GM12865 (cell line): ENCODE results near the gene UEVLD.

Experiments
- DNase-seq: peaks from one replicate; pipeline ENCODE4 v3.0.0; 2010; ENCODE audit warnings: low read depth
- H3K4me3 ChIP-seq: 2 replicates; pipeline ENCODE4 v1.5.1; 2011; ENCODE audit warnings: mild to moderate bottlenecking, low read depth, low read length, control low read depth
- TF ChIP-seq, protein P1 (sequence below): IDR thresholded peaks from 2 replicates; pipeline ENCODE4 v1.5.1; 2011; ENCODE audit warnings: low read length, control low read depth, low read depth, inconsistent platforms; ENCODE audit not compliant: insufficient read depth; ENCODE audit errors: missing control alignments

Gene UEVLD

DNA sequence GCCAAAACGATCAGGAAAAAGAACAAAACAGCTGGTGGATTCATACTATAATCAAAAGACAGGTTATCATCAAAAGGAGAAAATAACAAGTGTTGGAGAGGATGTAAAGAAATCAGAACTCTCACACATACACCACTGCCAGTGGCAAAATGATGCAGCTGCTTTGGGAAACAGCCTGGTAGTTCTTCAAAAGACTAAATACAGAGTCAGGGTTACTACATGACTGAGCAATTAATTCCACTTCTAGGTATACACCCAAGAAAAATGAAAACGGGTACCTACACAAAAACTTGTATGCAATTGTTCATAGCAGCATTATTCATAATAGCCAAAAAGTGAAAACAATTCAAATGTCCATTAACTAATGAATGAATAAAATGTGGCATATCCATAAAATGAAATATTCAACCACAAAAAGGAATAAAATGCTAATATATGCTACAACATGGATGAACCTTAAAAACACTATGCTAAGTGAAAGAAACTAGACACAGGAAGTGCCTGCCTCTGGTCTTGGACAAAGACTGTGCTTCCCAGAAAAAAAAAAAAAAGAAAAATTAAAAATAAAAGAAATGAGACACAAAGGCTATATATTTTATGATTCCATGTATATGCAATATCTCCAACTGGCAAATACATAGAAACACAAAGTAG lies 8.3 kb downstream of the UEVLD start:
- no peak overlapping the region for H3K4me3 ChIP-seq
- TF ChIP-seq, protein P1, sequence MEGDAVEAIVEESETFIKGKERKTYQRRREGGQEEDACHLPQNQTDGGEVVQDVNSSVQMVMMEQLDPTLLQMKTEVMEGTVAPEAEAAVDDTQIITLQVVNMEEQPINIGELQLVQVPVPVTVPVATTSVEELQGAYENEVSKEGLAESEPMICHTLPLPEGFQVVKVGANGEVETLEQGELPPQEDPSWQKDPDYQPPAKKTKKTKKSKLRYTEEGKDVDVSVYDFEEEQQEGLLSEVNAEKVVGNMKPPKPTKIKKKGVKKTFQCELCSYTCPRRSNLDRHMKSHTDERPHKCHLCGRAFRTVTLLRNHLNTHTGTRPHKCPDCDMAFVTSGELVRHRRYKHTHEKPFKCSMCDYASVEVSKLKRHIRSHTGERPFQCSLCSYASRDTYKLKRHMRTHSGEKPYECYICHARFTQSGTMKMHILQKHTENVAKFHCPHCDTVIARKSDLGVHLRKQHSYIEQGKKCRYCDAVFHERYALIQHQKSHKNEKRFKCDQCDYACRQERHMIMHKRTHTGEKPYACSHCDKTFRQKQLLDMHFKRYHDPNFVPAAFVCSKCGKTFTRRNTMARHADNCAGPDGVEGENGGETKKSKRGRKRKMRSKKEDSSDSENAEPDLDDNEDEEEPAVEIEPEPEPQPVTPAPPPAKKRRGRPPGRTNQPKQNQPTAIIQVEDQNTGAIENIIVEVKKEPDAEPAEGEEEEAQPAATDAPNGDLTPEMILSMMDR = no peak

DNA sequence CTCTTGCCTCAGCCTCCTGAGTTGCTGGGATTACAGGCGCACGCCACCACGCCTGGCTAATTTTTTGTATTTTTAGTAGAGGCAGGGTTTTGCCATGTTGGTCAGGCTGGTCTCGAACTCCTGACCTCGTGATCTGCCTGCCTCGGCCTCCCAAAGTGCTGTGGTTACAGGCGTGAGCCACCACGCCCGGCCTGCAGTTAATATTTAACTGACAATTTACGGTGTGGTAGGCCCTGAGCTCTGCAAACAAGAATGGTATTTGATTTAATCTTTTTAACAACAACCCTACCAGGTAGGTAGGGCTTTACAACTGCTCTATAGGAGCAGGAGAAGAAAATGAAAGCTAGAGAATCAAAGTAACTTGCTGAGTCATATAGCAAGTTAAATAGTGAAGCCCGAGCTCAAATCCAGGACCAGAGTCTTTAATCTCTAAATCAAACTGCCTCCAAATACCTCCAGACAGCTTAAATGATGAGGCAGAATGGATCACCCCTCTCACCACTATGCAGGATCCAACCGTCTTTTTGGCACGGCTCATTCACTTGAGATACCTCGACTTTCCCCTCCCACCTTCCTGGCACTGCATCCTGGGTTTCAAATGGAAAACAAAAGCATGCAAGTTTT lies 9.4 kb downstream of the UEVLD start:
- DNase-seq = peak; percentile 23
- no peak overlapping the region for H3K4me3 ChIP-seq
- TF ChIP-seq, protein P1 = no peak

More for the DNA sequence above, 8.3 kb downstream of the UEVLD start:
- no peak for DNase-seq

DNA sequence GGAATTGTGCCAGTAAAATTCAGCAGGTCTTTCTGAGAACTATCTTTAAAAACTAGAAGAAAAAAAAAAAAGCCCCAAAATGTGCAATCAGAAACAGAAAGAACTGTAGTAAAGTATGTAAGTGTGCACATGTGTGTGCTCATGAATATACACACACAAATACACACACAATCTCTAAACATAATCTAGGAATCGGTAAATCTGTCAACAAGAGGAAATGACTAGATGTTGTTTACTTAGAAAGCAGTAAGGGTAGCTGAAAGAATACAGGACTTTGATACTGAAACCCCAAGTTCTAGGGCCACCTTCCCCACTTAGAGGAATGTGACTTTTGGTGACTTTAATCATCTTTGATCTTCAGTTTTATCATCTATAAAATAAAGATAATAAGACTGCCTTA lies 13.2 kb downstream of the UEVLD start:
- TF ChIP-seq, protein P1 = no peak
- H3K4me3 ChIP-seq = no peak overlapping the region
- no peak for DNase-seq

DNA sequence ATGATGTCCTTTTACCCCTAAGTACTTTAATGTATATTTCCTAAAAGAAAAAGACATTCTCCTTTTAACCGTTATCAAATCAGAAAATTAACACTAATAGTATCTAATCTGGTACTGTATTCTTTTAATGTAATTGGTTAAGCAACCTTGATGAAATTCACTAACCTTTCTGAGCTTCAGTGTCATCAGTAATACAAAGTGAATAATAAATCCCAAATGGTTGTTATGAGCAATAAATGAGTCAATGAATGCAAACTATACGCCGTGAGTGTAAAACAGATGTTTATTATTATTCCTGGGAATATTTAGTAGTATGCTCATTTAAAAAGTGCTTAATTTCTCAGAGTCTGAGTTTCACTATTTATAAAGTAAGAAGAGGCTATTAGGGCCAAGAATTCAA lies 21.5 kb downstream of the UEVLD start:
- no peak overlapping the region for H3K4me3 ChIP-seq
- TF ChIP-seq, protein P1 = no peak
- no peak for DNase-seq

DNA sequence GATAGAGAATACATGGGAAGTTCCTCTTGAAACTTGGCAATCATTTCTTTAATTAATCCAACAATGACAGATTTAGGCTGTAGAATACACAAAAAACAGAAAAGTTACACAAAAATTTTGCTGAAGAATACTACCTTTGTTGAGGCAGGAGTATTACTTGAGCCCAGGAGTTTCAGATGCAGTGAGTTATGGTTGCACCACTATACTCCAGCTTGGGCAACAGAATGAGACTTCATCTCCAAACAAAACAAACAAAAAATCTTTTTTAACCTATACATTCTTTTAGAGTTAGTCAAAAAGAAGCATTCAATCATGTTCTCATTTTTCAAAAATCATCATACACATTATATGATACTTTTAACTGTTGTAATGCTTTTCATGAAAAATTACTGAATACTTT lies 22.1 kb downstream of the UEVLD start:
- no peak for DNase-seq
- TF ChIP-seq, protein P1 = no peak
- H3K4me3 ChIP-seq = no peak overlapping the region

DNA sequence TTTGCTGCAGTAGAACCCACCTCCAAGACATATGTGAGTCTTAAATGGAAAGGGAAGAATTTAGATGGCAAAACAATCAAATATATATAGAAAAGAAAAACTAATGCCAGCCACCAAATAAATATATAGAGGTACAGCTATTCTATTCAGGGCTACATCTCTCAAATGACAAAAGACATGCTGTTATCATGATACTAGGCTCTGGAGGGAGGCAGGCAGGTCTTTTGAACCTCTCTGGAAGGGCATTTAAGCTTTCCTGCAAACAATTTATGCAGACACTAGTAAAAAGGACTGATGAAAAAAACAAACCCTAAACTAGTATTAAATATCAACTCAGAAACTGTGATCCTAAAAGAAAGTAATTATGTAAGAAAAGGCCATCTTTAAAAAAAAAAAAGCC lies 24.4 kb downstream of the UEVLD start:
- no peak for DNase-seq
- TF ChIP-seq, protein P1 = no peak
- no peak overlapping the region for H3K4me3 ChIP-seq
